Kidney (tissue), 14 donors: ENCODE data around the gene DNAJC16. TPM values are rescaled to one million over a fixed set of nuclear protein-coding genes. Genes with fewer than 3 reads are reported as not detected.
"Not testable (repeated sequence)": the region's sequence is repeated elsewhere in the genome, so short reads cannot be mapped to it uniquely, and the experiment has no call there.

Experiments
- DNase-seq, 5 donors: peaks; one replicate each; pipeline ENCODE4 v3.0.0-alpha.2; 2013 to 2020
- FAIRE-seq: peaks from 2 replicates; lab custom pipeline; 2012; peaks lifted over from hg19 to GRCh38; lab: Jason Lieb, UNC
- H3K27ac ChIP-seq, 2 donors: one replicate each; pipeline ENCODE4 v1.7.0; 2013; ENCODE audit warnings: low read depth in 2 of 2, low read length in 2 of 2, inconsistent platforms in 1 of 2
- H3K27me3 ChIP-seq: one replicate; pipeline ENCODE4 v1.7.1; 2013; ENCODE audit warnings: low read length, inconsistent platforms; ENCODE audit not compliant: control insufficient read depth, insufficient read depth
- H3K36me3 ChIP-seq, 3 donors: one replicate each; pipeline versions ENCODE4 v1.7.0 to v1.7.1; 2013; ENCODE audit warnings: low read length in 3 of 3, control low read depth in 1 of 3, inconsistent platforms in 1 of 3; ENCODE audit not compliant: insufficient read depth in 3 of 3, control insufficient read depth in 2 of 3
- H3K4me1 ChIP-seq, 3 donors: one replicate each; pipeline versions ENCODE4 v1.7.0 to v1.7.1; 2013; ENCODE audit warnings: low read length in 3 of 3, inconsistent platforms in 1 of 3, low read depth in 1 of 3; ENCODE audit not compliant: control insufficient read depth in 2 of 3, insufficient read depth in 2 of 3
- H3K4me3 ChIP-seq, 3 donors: one replicate each; pipeline versions ENCODE4 v1.7.0 to v1.8.1; 2013; ENCODE audit warnings: low read length in 3 of 3, control low read depth in 1 of 3, inconsistent platforms in 1 of 3
- H3K9ac ChIP-seq, 3 donors: one replicate each; pipeline versions ENCODE4 v1.7.0 to v1.7.1; 2013; ENCODE audit warnings: low read length in 3 of 3, control low read depth in 1 of 3, inconsistent platforms in 1 of 3
- H3K9me3 ChIP-seq, 3 donors: one replicate each; pipeline versions ENCODE4 v1.7.0 to v1.7.1; 2013; ENCODE audit warnings: low read length in 3 of 3, control low read depth in 1 of 3, inconsistent platforms in 1 of 3; ENCODE audit not compliant: control insufficient read depth in 2 of 3, insufficient read depth in 1 of 3
- intact Hi-C: fragments of 100-400 bp; cut with DNase I; formaldehyde crosslinking; loops from one replicate; pipeline ENCODE4 v1.11.1; 2022
- polyA plus RNA-seq: library from polyadenylated mRNA; stranded (reverse); fragments of 350-450 nt; fragmentation: Illumina TruSeq; extraction: RNeasy Lipid Tissue Mini Kit (QIAGEN cat#74804); gene quantifications from one replicate; pipeline ENCODE4 v1.2.3, GENCODE V29; 2014; ENCODE audit warnings: low read depth, low replicate concordance; ENCODE audit not compliant: insufficient read depth
- total RNA-seq: library from RNA; stranded (reverse); fragmentation: NEBNext Ultra II Directional; extraction: Animal tissue kit (Norgen Biotek cat#: 25700); gene quantifications from one replicate; pipeline ENCODE4 v1.2.1, GENCODE V29; 2021
- TF ChIP-seq, protein P1 (sequence below): IDR thresholded peaks from 3 replicates; pipeline ENCODE4 v1.5.1; 2012; ENCODE audit warnings: mild to moderate bottlenecking, moderate library complexity, borderline replicate concordance; ENCODE audit not compliant: insufficient read depth; ENCODE audit errors: extremely low read depth
- donor health status: control.
- donor health status: control.
- donor health status: control.
- donor health status: control.
- donor health status: control.
- donor health status: DM: yes; HTN: yes; CAD: no.
- donor health status: Normal renal cell carcinoma (clear cell type).

Gene DNAJC16
- total and polyA plus RNA-seq, 2 donors from 2014 or later = 7.6 to 30.1 TPM

DNA sequence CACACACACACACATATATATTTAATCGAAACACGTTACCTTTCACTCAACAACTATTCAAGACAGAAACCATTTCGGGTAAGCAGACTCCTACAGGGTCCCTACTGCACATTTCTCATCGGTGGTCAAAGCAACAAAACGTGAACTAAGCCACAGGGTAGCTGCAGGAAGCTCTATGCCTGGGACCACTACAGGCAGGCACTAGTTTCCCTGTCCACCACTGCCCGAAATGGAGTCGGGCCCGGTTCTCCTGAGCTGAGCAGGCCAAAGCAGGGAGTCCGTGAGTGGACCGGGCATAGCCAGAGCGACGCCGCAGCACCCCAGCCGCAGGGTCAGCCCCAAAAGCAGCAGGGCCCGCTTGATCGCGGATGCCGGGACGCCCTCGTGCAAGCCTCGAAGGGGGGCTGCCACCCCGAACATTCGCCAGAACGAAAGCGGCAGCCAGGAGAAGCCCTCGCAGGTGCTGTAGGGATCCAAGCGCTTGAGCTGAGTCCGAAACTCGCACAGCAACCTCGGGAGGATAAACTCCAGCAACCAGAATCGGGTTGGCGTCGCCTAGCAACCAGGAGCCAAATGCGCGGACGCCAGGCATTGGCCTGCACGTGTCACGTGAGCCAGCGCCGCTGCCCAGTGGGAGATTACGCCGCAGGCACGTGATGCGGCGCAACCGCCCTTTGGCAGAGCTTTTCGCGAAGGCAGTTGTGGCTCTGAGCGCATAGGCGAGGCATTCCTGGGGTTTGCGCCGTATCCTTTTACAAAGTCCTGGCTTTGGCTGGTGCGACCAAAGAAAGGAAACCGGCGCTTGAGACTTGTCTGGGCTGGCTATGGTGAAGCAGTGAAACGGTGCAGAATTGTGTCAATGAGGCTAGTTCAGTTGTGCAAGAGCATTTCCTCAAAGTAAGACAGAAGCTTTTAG is 76.7 kb downstream of the DNAJC16 start:
- DNase-seq (peak; percentile 97 to 99 (median 98)), FAIRE-seq (peak; percentile 15)
- Histone ChIP-seq H3K27me3 (no peaks in the 10 kb centered on the region), H3K4me1 (peaks cover 0 to 8% (median 2%) of the 10 kb centered on the region in 3 donors), H3K27ac (peak overlapping the region; percentile 42 to 85), H3K4me3 (peak overlapping the region; percentile 91 to 95 (median 94)), H3K9ac (peak overlapping the region; percentile 74 to 86 (median 74)), H3K9me3 (no peaks in the 10 kb centered on the region), H3K36me3 (no peaks in the 10 kb centered on the region)
- TF ChIP-seq, protein P1, sequence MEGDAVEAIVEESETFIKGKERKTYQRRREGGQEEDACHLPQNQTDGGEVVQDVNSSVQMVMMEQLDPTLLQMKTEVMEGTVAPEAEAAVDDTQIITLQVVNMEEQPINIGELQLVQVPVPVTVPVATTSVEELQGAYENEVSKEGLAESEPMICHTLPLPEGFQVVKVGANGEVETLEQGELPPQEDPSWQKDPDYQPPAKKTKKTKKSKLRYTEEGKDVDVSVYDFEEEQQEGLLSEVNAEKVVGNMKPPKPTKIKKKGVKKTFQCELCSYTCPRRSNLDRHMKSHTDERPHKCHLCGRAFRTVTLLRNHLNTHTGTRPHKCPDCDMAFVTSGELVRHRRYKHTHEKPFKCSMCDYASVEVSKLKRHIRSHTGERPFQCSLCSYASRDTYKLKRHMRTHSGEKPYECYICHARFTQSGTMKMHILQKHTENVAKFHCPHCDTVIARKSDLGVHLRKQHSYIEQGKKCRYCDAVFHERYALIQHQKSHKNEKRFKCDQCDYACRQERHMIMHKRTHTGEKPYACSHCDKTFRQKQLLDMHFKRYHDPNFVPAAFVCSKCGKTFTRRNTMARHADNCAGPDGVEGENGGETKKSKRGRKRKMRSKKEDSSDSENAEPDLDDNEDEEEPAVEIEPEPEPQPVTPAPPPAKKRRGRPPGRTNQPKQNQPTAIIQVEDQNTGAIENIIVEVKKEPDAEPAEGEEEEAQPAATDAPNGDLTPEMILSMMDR = no peak
- intact Hi-C loops = no loop called here

DNA sequence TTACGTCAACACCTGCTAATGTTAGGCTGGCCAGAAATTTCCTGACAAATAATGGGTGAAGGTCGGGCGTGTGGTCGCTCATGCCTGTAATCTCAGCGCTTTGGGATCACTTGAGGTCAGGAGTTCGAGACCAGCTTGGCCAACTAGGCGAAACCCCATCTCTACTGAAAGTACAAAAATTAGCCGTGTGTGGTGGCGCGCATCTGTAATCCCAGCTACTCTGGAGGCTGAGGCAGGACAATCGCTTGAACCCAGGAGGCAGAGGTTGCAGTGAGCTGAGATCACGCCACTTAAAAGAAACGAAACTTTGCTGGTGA is 77.3 kb downstream of the DNAJC16 start:
- H3K4me1 ChIP-seq, H3K36me3 ChIP-seq, intact Hi-C loops, H3K9me3 ChIP-seq, FAIRE-seq, H3K27me3 ChIP-seq, DNase-seq: not testable (repeated sequence)
- Histone ChIP-seq H3K9ac (peak overlapping the region in 2 of 3 donors; percentile 20 to 86), H3K4me3 (peak overlapping the region; percentile 91 to 95 (median 94)), H3K27ac (peak overlapping the region; percentile 42 to 85)

DNA sequence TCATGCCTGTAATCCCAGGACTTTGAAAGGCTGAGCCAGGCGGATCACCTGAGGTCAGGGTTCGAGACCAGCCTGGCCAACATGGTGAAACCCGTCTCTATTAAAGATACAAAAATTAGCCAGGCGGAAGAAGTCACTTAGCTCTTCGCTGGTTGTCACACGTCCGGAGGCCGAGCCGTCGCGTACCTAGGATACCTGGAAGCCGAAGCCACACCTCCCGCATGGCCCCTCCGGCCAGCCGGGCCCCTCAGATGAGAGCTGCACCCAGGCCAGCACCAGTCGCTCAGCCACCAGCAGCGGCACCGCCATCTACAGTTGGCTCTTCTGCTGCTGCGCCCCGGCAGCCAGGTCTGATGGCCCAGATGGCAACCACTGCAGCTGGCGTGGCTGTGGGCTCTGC is 77.8 kb downstream of the DNAJC16 start:
- H3K27ac ChIP-seq = not testable (repeated sequence)

DNA sequence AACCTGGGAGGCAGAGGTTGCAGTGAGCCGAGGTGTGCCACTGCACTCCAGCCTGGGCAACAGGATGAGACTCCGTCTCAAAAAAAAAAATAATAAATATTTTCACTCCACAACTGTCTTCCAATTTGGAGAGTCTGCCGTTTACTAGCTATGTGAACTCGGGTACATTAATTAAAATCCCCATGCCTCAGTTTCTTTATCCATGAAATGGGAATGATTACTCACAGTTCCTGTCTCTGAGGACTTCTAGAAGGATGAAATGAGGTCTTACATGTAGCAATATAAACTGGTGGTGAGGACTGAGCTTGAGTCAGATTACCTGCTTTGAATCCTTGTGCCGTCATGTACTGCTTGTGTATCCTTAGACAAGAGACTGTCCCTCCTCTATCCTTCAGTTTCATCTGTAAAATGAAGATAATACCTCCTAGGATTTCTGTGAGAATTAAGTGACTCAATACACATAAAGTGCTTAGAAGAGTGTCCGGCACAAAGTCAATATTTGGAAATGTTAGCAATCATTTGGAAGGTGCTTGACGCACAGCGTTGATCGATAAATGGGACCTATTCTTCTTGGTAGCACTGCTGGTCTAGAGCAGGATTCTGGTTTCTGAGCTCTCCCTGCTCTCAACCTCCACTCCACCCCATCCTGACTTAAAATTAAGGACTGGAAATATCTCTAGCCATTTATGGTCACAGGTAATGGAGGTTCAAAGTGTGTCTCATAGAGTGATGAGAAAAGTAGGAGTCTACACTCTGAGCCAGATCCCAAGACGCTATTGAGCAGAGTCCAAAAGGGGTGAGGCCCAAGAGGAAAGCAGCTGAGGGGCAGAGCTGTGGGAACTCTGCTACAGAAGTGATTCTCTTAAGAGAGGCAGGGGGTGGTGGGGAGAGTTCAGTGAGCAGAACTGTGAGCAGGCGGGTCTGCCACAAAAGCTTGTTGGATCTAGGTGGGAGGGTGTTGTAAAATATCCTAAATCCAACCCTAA is 79.0 kb downstream of the DNAJC16 start:
- H3K27ac ChIP-seq = no peak overlapping the region
- FAIRE-seq (no peak), DNase-seq (no peak)
- no peaks in the 10 kb centered on the region for H3K36me3 ChIP-seq
- H3K9me3 ChIP-seq = no peaks in the 10 kb centered on the region
- intact Hi-C loops = no loop called here
- H3K4me3 ChIP-seq = no peak overlapping the region
- H3K9ac ChIP-seq = no peak overlapping the region
- H3K27me3 ChIP-seq = no peaks in the 10 kb centered on the region
- peaks cover 0 to 8% (median 2%) of the 10 kb centered on the region in 3 donors for H3K4me1 ChIP-seq
- TF ChIP-seq, protein P1 = no peak

More for the DNA sequence above, 77.8 kb downstream of the DNAJC16 start:
- peak overlapping the region in 1 of 3 donors; percentile 95 for H3K4me3 ChIP-seq
- H3K36me3 ChIP-seq, H3K27me3 ChIP-seq, H3K9me3 ChIP-seq, FAIRE-seq, intact Hi-C loops, H3K9ac ChIP-seq, H3K4me1 ChIP-seq: not testable (repeated sequence)
- peak in 1 of 5 donors; percentile 75 for DNase-seq
